GM12874 (cell line): ENCODE measurements around the gene CLN5.

ENCODE experiments used
- TF ChIP-seq, protein P1 (sequence below): IDR thresholded peaks from 2 replicates; pipeline ENCODE4 v1.5.1; 2011; ENCODE audit warnings: low read depth, mild to moderate bottlenecking, control low read depth, low read length, moderate library complexity; ENCODE audit not compliant: insufficient read depth

CLN5 gene

DNA sequence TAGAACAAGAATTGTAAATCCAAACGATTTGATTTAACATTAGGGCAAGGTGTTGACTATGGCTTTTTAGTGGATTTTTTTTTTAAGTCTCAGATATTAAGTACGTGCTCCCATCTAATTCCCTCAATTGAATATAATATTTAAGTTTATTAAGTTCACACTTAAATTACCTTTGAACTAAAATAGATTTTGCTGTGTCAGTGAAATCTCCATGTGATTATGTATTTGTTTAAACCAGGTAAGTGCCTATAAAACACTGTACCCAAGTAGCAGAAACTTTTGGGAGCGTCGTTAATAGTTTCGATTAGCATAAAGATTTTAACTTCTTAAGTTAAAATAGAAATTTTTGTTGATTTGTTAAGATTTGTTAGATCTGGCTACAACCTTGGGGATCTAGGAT is 1.6 kb downstream of the CLN5 start:
- TF ChIP-seq, protein P1, sequence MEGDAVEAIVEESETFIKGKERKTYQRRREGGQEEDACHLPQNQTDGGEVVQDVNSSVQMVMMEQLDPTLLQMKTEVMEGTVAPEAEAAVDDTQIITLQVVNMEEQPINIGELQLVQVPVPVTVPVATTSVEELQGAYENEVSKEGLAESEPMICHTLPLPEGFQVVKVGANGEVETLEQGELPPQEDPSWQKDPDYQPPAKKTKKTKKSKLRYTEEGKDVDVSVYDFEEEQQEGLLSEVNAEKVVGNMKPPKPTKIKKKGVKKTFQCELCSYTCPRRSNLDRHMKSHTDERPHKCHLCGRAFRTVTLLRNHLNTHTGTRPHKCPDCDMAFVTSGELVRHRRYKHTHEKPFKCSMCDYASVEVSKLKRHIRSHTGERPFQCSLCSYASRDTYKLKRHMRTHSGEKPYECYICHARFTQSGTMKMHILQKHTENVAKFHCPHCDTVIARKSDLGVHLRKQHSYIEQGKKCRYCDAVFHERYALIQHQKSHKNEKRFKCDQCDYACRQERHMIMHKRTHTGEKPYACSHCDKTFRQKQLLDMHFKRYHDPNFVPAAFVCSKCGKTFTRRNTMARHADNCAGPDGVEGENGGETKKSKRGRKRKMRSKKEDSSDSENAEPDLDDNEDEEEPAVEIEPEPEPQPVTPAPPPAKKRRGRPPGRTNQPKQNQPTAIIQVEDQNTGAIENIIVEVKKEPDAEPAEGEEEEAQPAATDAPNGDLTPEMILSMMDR: no peak

- TF ChIP-seq, protein P1: no peak
Observed at GRCh38 chr13:76994281-76994680, 2.4 kb downstream of the CLN5 start.

GRCh38 chr13:77000475-77000874 is 8.6 kb downstream of the CLN5 start:
- TF ChIP-seq, protein P1: no peak

DNA sequence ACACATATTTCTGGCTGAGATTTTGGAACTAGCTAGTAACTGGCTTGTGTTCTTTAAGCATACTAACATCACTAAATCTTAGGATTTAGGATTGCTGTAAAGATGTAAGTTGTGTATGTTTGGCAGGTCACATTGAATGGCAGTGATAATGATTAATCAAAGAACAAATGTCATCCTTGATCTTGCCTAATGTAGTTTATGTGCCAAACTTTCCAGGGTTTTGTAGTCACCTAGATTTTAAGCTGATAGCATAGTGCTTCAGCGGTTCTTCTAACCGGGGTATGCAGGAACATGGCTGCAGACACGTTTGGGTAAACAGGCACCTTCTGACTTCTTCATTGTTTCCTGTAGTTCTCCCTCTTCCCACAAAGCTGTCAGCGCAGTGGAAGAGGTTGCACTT is 9.7 kb downstream of the CLN5 start:
- TF ChIP-seq, protein P1: no peak

- TF ChIP-seq, protein P1: no peak
Observed at GRCh38 chr13:77001963-77002587, 10.2 kb downstream of the CLN5 start.

GRCh38 chr13:77002590-77003190 is 10.8 kb downstream of the CLN5 start:
- TF ChIP-seq, protein P1: peak; percentile 46; the same call in 1 of the 2 replicates

DNA sequence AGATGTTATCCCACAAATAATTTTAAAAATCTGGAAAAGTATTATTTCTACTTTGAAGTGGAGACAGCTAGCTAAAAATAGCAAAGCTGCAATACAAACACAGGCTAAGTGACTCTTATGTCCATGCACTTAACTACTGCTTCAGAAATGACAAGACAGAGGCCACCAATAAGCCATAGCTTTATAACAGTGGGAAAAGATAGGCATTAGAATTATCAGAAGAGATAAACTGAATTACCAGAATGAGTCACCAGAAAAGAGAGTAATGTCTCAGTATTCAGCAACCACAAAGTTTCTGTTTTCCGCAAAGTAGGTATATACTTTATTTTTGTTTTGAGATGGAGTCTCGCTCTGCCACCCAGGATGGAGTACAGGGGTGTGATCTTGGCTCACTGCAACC is 17.1 kb downstream of the CLN5 start:
- TF ChIP-seq, protein P1: no peak
